Measurements from ENCODE around the gene TOX4.

TOX4 gene

GRCh38 chr14:21525571-21525961 lies 48.6 kb downstream of the TOX4 start:
- H3K4me1 ChIP-seq (ENCODE audit: insufficient read depth, poor library complexity, severe bottlenecking), result peaks cover 2% of the 10 kb centered on the region
- H3K36me3 ChIP-seq (ENCODE audit: low read depth), result no peaks in the 10 kb centered on the region
- ATAC-seq (ENCODE audit: low read depth) (peak; percentile 11; the same call in 2 of the 3 replicates), DNase-seq (ENCODE audit: low spot score) (no peak)
- TF ChIP-seq CTCF (IDR thresholded peaks at IDR 0.05; ENCODE audit: poor library complexity, severe bottlenecking), result no peak
- no peaks in the 10 kb centered on the region for H3K27me3 ChIP-seq (ENCODE audit: insufficient read depth, poor library complexity, severe bottlenecking)
- no peak overlapping the region for H3K27ac ChIP-seq (ENCODE audit: poor library complexity, severe bottlenecking)
- no peaks in the 10 kb centered on the region for H3K9me3 ChIP-seq (ENCODE audit: severe bottlenecking)
- peak overlapping the region; percentile 52 for H3K4me3 ChIP-seq (ENCODE audit: severe bottlenecking)

- no peaks in the 10 kb centered on the region for H3K36me3 ChIP-seq (ENCODE audit: low read depth)
- DNase-seq (ENCODE audit: low spot score) (peak; percentile 72), ATAC-seq (ENCODE audit: low read depth) (peak; percentile 80)
- H3K27ac ChIP-seq (ENCODE audit: poor library complexity, severe bottlenecking), result no peak within 1 kb of the TSS
- H3K4me3 ChIP-seq (ENCODE audit: severe bottlenecking), result peak within 1 kb of the TSS; percentile 52
- peaks cover 6% of the 10 kb centered on the region for H3K4me1 ChIP-seq (ENCODE audit: insufficient read depth, poor library complexity, severe bottlenecking)
- TF ChIP-seq CTCF (IDR thresholded peaks at IDR 0.05; ENCODE audit: poor library complexity, severe bottlenecking), result no peak
- H3K27me3 ChIP-seq (ENCODE audit: insufficient read depth, poor library complexity, severe bottlenecking), result no peaks in the 10 kb centered on the region
- no peaks in the 10 kb centered on the region for H3K9me3 ChIP-seq (ENCODE audit: severe bottlenecking)
Measured at GRCh38 chr14:21525962-21526671, 49.1 kb downstream of the TOX4 start, which contains the start of gene SALL2. TSS of gene SALL2 (minus strand) at chr14:21526346. CDS start at chr14:21526127, 219 bp downstream.

GRCh38 chr14:21526672-21527317 lies 49.8 kb downstream of the TOX4 start:
- ATAC-seq (ENCODE audit: low read depth), result no peak
- no peaks in the 10 kb centered on the region for H3K36me3 ChIP-seq (ENCODE audit: low read depth)
- no peak for DNase-seq (ENCODE audit: low spot score)
- no peaks in the 10 kb centered on the region for H3K27me3 ChIP-seq (ENCODE audit: insufficient read depth, poor library complexity, severe bottlenecking)
- TF ChIP-seq CTCF (IDR thresholded peaks at IDR 0.05; ENCODE audit: poor library complexity, severe bottlenecking), result no peak
- peaks cover 6% of the 10 kb centered on the region for H3K4me1 ChIP-seq (ENCODE audit: insufficient read depth, poor library complexity, severe bottlenecking)
- H3K4me3 ChIP-seq (ENCODE audit: severe bottlenecking), result peak overlapping the region; percentile 52
- H3K27ac ChIP-seq (ENCODE audit: poor library complexity, severe bottlenecking), result no peak overlapping the region
- no peaks in the 10 kb centered on the region for H3K9me3 ChIP-seq (ENCODE audit: severe bottlenecking)

GRCh38 chr14:21527318-21527679 lies 50.3 kb downstream of the TOX4 start:
- H3K27ac ChIP-seq (ENCODE audit: poor library complexity, severe bottlenecking), result no peak overlapping the region
- H3K27me3 ChIP-seq (ENCODE audit: insufficient read depth, poor library complexity, severe bottlenecking), result no peaks in the 10 kb centered on the region
- TF ChIP-seq CTCF (IDR thresholded peaks at IDR 0.05; ENCODE audit: poor library complexity, severe bottlenecking), result no peak
- no peak for ATAC-seq (ENCODE audit: low read depth)
- no peaks in the 10 kb centered on the region for H3K9me3 ChIP-seq (ENCODE audit: severe bottlenecking)
- no peak overlapping the region for H3K4me3 ChIP-seq (ENCODE audit: severe bottlenecking)
- DNase-seq (ENCODE audit: low spot score), result no peak
- H3K4me1 ChIP-seq (ENCODE audit: insufficient read depth, poor library complexity, severe bottlenecking), result peaks cover 6% of the 10 kb centered on the region
- no peaks in the 10 kb centered on the region for H3K36me3 ChIP-seq (ENCODE audit: low read depth)
